ENCODE data around the gene BRSK1.

Gene BRSK1

DNA sequence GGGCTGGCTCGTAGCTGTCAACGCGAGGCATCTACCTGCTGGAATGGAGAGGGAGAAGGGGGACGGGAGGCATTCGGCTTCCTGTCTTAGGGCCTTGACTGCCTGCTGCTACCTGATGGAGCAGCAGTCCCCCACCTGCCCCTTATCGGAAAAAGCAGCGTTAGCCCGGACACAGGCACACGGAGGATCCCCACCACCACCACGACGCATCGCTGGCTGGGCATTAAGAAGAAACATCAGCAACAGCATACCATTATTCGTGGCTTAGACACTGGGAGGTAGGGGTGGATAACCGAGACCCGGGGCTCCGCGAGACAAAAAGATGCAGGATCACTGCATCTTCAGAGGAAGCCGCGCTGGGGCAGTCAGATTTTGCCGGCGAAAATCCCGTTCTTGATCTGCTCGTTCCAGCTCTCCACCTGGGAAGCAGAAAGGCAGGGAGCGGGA, 69.6 kb downstream of the BRSK1 start:
- DNase-seq (ENCODE audit: low read depth) = no peak

DNA sequence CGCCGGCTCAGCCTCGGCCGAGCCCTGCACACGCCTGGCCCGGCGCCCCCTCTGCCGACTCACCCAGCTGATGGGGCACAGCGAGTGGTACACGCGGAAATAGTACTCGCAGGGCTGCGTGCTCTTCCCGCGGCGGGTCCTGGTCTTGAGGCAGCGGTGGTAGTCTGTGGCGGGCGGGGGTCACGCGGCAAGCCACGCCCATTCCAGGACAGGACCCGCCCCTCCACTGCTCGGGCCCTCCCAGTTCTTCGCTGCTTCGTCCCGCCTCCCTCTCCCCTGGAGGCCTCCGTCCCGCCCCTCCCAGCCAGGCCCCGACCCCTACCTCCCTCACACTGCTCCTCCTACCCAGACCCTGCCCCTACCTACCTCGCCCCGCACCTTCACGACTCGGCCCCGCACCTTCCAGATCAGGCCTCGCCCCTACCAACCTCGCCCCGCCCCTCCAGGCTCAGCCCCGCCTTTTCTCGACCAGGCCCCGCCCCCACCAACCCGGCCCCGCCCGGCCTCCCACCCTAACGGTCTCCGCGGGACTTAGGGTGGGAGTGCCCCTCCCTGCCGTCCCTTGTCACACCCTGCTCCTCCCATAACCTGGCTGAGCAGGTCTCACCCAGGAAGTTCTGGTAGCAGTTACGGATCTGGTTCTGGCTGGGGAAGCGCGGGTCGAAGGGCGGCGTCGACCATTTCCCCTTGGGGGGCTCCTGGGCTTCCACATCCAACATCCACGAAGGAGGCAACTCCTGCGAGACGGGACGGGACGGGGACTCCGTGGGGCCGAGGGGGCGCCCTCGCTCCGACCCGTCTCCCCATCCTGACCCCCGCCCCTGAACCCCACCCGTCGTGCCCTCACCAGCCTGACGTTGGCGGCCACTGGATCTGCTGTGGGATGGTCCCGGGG, 70.3 kb downstream of the BRSK1 start:
- no peak for DNase-seq (ENCODE audit: low read depth)

DNA sequence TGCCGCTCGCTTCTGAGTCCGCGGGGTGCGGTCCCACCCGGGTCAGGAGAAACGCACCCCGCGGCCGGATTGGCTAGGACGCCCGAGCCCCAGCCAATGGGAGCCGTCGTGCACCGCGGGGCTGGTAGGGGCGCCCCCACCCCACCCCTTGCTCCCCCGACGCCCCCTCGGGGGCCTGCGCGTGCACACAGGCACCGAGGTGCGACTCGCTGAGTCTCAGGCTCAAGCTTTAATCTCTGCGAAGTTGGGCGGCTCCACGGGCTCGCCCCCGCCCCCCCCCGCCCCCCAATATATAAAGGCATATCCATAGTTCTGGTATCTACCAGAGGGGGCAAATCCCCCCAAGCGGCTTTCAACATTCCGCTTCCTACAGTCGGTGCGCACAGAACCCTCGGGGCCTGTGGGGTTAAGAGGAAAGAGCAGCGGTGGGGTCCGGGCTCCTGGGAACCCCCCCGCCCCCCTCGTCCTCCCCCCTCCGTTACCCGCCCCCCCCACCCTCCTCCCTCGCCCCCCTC, 71.0 kb downstream of the BRSK1 start, which contains the start of gene COX6B2:
Gene COX6B2 (minus strand): TSS at position 22 of the 515 bp plus-strand sequence. CDS start 198 bp downstream, outside the sequence.
- no peak for DNase-seq (ENCODE audit: low read depth)

DNA sequence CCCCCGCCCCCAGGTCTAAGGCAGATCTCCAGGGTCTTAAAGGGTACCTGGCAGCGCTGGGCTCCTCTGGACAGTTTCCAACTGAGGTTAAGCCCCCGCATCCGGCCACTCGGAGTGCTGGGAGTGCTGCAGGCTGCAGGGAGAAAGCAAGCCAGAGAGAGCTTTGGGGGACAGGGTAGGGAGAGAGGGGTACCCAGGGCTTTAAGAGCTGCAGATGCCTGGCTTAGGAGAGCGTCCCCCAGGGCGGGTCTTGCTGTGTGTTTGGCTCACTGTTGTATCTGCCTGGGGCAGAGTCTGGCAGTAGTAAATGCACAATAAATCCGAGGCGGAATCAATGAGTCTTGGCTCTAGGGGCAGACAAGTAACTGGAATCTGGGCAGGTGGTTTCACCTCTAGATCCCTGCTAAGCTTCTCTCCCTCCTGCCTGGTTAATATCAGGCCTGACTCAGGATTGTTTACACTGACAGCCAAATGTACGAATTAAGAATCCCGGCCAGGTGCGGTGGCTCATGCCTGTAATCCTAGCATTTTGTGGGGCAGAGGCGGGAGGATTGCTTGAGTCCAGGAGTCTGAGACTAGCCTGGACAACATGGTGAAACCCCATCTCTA, 71.5 kb downstream of the BRSK1 start:
- DNase-seq (ENCODE audit: low read depth) = no peak

DNA sequence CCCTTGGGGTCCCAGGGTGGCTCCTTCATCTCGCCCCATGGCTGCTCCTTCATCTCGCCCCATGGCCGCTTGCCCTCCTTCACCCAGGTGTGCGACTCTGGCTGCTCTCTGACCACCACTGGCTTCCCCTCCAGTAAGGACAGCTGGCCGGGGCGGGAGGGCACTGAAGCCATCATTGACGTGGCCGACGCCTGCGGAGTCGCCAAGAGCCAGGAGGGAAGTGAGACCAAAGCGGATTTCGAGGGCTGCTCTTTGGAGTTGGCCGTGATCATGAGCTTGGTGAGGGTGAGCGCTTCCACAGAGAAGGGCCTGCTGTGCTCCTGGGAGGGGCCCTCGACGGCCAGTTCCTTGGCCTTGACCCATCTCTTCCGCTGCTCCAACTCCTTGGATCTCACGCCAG, 74.7 kb downstream of the BRSK1 start:
- DNase-seq (ENCODE audit: low read depth) = no peak

DNA sequence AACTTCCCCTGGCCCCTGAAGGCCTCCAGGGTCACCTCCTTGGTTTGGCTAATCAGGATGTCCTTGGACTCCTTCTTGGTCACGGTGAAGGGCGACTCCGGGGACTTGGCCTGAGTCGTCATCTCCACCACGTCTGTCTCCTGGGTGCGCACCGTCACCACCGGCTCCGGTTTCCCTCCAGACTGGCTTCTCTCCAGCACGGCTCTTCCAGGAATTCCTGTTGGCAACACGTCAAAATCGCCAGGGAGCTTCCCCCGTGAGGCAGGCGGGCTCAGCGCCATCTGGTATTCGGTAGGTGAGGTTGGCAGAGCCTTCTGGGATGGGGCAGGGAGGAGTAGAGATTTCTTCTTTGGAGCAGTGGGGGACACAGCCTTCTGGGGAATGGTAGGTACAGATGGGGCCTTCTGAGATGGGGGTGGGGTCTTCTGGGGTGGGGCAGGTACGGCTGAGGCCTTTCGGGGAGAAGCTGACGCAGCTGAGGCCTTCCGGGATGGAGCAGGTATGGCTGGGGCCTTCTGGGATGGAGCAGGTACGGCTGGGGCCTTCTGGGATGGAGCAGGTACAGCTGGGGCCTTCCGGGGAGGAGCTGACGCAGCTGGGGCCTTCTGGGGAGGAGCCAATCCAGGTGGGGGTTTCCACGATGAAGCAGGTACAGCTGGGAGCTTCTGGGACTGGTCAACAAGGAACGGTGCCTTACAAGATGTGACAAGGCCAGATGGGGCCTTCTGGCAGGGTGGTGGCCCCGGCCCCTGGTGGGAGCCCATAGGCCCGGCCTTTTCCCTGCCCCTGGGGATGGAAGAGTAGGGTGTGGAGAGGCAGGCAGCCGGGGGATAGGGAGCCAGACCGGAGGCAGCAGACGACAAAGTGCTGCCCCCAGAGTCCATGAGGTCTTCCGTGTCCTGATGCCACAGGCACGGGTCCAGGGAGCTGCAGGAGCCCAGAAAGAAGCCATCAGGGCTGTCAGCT, 75.4 kb downstream of the BRSK1 start:
- no peak for DNase-seq (ENCODE audit: low read depth)

DNA sequence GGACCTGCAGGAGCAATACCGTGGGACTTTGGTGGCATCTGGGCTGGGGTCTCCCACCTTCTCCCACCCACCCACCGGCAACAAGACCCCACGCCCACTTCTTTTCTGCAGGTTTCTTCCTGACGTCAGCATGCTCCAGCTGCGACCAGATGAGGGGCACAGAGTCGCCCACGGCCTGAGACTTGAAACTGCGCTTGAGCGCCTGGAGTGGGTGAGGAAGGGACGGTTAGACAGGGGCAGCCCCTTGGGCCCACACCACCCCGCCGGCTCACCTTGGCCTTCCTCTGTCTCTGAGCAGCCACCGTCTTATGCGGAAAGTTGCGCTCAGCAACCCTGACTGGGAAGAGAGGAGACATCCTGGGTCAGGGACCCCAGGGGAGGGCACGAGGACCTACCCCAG, 77.1 kb downstream of the BRSK1 start:
- DNase-seq (ENCODE audit: low read depth) = no peak

Data from stromal cell of bone marrow (primary cell).